Neutrophil (primary cell): Measurements from ENCODE around the gene R3HDM2.
"Not testable (repeated sequence)": the region's sequence is repeated elsewhere in the genome, so short reads cannot be mapped to it uniquely, and the experiment has no call there.

Experiments used
- H3K27ac ChIP-seq: fragments of 200-600 bp; sonication (generic); 2 replicates; pipeline ENCODE4 v1.5.1; 2016; ENCODE audit warnings: mild to moderate bottlenecking, moderate library complexity
- H3K27me3 ChIP-seq: fragments of 200-600 bp; sonication (generic); 2 replicates; pipeline ENCODE4 v1.6.0; 2016; ENCODE audit warnings: mild to moderate bottlenecking
- H3K36me3 ChIP-seq: fragments of 200-600 bp; sonication (generic); 2 replicates; pipeline ENCODE4 v1.5.1; 2017
- H3K4me1 ChIP-seq, 2 experiments: fragments of 200-600 bp in 1 of 2; sonication (generic) in 1 of 2; 1 replicate in 1 of 2; 2 replicates in 1 of 2; pipeline versions ENCODE4 v1.5.1 to v1.6.1; 2013 to 2016; ENCODE audit warnings: low read depth in 1 of 2, low read length in 1 of 2, mild to moderate bottlenecking in 1 of 2, moderate library complexity in 1 of 2; ENCODE audit not compliant: control insufficient read depth in 1 of 2, insufficient read depth in 1 of 2
- H3K4me3 ChIP-seq, 2 experiments: fragments of 200-600 bp in 1 of 2; sonication (generic) in 1 of 2; 1 replicate in 1 of 2; 2 replicates in 1 of 2; pipeline ENCODE4 v1.5.1; 2013 to 2016; ENCODE audit warnings: low read depth in 1 of 2, low read length in 1 of 2, mild to moderate bottlenecking in 1 of 2, moderate library complexity in 1 of 2
- H3K9me3 ChIP-seq: fragments of 200-600 bp; sonication (generic); 2 replicates; pipeline ENCODE4 v1.5.1; 2016
- TF ChIP-seq, protein P1 (sequence below): fragments of 200-600 bp; sonication (generic); IDR thresholded peaks from 2 replicates; pipeline ENCODE4 v1.5.1; 2016; ENCODE audit warnings: antibody characterized with exemption

R3HDM2 gene

DNA sequence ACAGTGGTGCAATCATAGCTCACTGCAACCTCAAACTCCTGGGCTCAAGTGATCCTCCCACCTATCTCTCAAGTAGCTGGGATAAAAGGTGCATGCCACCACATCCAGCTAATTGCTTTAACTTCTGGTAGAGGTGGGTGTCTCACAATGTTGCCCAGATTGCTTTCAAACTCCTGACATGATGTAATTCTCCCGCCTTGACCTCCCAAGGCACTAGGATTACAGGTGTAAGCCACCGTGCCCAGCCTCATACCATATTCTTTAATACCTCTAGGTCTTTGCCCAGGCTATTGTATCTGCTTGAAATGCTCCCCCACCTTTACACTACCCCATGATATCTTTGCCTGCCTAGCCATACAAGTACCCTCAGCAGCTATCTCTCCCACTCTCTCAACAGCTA, 11.3 kb downstream of the R3HDM2 start:
- no peaks in the 10 kb centered on the region for H3K9me3 ChIP-seq
- H3K27ac ChIP-seq = no peak overlapping the region
- no peaks in the 10 kb centered on the region for H3K27me3 ChIP-seq
- TF ChIP-seq, protein P1, sequence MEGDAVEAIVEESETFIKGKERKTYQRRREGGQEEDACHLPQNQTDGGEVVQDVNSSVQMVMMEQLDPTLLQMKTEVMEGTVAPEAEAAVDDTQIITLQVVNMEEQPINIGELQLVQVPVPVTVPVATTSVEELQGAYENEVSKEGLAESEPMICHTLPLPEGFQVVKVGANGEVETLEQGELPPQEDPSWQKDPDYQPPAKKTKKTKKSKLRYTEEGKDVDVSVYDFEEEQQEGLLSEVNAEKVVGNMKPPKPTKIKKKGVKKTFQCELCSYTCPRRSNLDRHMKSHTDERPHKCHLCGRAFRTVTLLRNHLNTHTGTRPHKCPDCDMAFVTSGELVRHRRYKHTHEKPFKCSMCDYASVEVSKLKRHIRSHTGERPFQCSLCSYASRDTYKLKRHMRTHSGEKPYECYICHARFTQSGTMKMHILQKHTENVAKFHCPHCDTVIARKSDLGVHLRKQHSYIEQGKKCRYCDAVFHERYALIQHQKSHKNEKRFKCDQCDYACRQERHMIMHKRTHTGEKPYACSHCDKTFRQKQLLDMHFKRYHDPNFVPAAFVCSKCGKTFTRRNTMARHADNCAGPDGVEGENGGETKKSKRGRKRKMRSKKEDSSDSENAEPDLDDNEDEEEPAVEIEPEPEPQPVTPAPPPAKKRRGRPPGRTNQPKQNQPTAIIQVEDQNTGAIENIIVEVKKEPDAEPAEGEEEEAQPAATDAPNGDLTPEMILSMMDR = no peak
- no peak overlapping the region for H3K4me3 ChIP-seq
- peaks cover 0 to 4% of the 10 kb centered on the region in 2 experiments for H3K4me1 ChIP-seq
- H3K36me3 ChIP-seq = peaks cover 26% of the 10 kb centered on the region

DNA sequence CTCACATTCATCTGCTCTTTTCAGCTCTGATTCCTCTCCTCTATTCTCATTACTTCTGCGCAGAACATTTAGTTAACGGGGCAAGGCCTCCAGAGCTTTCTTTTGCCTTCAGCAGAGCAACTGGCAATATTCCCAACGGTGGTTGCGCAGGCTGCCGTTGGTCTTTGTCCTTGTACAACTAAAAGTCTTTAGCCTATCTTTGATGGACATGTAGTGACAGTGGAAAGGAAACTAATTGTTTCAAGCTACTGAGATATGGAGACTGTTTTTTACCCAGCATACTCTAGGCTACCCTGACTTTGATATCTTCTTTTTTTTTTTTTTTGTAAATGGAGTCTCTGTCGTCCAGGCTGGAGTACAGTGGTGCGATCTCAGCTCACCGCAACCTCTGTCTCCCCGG, 12.6 kb downstream of the R3HDM2 start:
- Histone ChIP-seq H3K4me3 (no peak overlapping the region), H3K36me3 (peaks cover 23% of the 10 kb centered on the region), H3K27me3 (no peaks in the 10 kb centered on the region), H3K9me3 (no peaks in the 10 kb centered on the region), H3K4me1 (peaks cover 0 to 4% of the 10 kb centered on the region in 2 experiments), H3K27ac (peak overlapping the region; percentile 0)
- TF ChIP-seq, protein P1 = no peak

DNA sequence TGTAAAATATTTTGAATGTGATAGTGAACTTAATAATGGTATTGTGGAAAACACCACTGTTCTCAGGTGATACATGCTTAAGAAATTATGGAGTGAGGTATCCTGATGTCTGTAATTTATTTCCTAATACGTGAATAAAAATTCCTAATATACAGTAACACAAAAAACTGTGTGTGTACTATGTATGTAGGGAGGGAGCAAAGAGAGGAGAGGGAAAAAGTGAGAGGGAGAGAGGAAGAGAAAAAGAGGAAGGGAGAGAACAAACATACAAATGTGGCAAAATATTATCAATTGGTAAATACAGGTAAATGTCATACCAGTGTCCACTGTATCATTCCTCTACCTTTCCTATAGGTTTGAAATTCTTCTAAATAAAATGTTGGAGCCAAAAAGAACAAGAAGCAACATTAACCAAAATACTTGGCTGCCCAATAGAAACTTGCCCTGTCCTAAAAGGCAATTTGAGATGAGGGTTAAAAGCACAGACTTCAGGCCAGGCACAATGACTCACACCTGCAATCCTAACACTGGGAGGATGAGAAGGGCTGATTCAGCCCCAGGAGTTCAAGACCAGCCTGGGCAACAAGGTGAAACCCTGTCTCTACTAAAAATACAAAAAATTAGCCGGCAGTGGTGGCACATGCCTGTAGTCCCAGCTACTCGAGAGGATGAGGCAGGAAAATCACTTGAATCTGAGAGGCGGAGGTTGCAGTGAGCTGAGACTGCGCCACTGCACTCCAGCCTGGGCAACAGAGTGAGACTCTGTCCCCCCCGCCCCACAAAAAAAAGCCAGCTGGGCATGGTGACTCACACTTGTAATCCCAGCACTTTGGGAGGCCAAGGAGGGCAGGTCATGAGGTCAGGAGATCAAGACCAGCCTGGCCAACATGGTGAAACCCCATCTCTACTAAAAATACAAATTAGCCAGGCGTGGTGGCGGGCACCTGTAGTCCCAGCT, 14.5 kb downstream of the R3HDM2 start:
- TF ChIP-seq, protein P1 = no peak
- Histone ChIP-seq H3K4me1 (peaks cover 0 to 4% of the 10 kb centered on the region in 2 experiments), H3K27ac (peak overlapping the region; percentile 38), H3K9me3 (no peaks in the 10 kb centered on the region), H3K4me3 (no peak overlapping the region), H3K27me3 (no peaks in the 10 kb centered on the region), H3K36me3 (peaks cover 4% of the 10 kb centered on the region)

DNA sequence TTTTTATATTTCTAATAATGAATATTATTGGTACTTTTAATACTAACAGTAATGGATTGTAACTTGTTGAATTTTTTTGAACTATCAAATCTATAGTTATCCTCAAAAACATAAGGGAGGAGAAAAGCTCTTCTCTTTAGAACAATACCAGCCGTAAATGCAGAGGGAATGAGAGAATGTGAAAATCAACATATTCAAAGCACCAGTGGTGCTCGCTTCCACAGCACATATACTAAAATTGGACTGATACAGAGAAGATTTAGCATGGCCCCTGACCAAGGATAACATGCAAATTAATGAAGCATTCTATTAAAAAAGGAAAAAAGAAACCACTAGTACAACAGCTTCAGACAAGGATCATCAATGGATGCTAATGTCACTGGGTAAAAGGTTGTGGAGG, 15.8 kb downstream of the R3HDM2 start:
- Histone ChIP-seq H3K4me1 (peaks cover 0 to 4% of the 10 kb centered on the region in 2 experiments), H3K9me3 (no peaks in the 10 kb centered on the region), H3K27me3 (no peaks in the 10 kb centered on the region), H3K4me3 (no peak overlapping the region), H3K36me3 (peaks cover 4% of the 10 kb centered on the region), H3K27ac (no peak overlapping the region)
- TF ChIP-seq, protein P1 = no peak

- H3K27ac ChIP-seq, H3K4me1 ChIP-seq, H3K27me3 ChIP-seq, H3K9me3 ChIP-seq, H3K4me3 ChIP-seq, H3K36me3 ChIP-seq: not testable (repeated sequence)
These were observed 16.7 kb downstream of the R3HDM2 start for GRCh38 chr12:57414160-57414559.

GRCh38 chr12:57410534-57410933, 20.3 kb downstream of the R3HDM2 start:
- TF ChIP-seq, protein P1 = no peak
- Histone ChIP-seq H3K27me3 (no peaks in the 10 kb centered on the region), H3K36me3 (no peaks in the 10 kb centered on the region), H3K4me1 (no peaks in the 10 kb centered on the region), H3K9me3 (no peaks in the 10 kb centered on the region), H3K27ac (no peak overlapping the region), H3K4me3 (no peak overlapping the region)
